Endothelial cell of umbilical vein (primary cell): Measurements from ENCODE around the gene GOLGA3. TPM values are rescaled to one million over a fixed set of nuclear protein-coding genes. Genes with fewer than 3 reads are reported as not detected.

Source experiments
- BruUV-seq: library from RNA; stranded (reverse); fragments of 400-500 nt; replicated peaks from 2 replicates; lab custom pipeline; 2021; lab: Mats Ljungman, UMichigan
- CTCF ChIA-PET: fragments of 300-600, 350-600 bp; sonication (Branson Sonifier 250); formaldehyde crosslinking; loops from one replicate; lab custom pipeline; 2021; ENCODE audit warnings: antibody characterized with exemption, inconsistent platforms; lab: Charles Lee
- POLR2A ChIA-PET: fragments of 300-600, 350-600 bp; sonication (Branson Sonifier 250); formaldehyde crosslinking; loops from one replicate; lab custom pipeline; 2021; ENCODE audit warnings: antibody characterized with exemption, inconsistent platforms; lab: Charles Lee
- DNase-seq: peaks from one replicate; pipeline ENCODE4 v3.0.0-alpha.2; 2011; ENCODE audit warnings: low read depth, low spot score
- FAIRE-seq: peaks from 2 replicates; lab custom pipeline; 2011; peaks lifted over from hg19 to GRCh38; lab: Jason Lieb, UNC
- H2AFZ ChIP-seq: 2 replicates; pipeline ENCODE4 v1.6.0; 2012; ENCODE audit warnings: low read depth, low read length, control low read depth, inconsistent platforms
- H3K27ac ChIP-seq: 2 replicates; pipeline ENCODE4 v1.5.1; 2011; ENCODE audit warnings: low read depth, mild to moderate bottlenecking, control low read depth, low read length, moderate library complexity; ENCODE audit not compliant: insufficient read depth
- H3K27me3 ChIP-seq, 2 experiments: 2 replicates each; pipeline versions ENCODE4 v1.6.0 to v1.6.1; 2011; ENCODE audit warnings: low read length in 2 of 2, mixed read lengths in 1 of 2; ENCODE audit not compliant: control insufficient read depth in 2 of 2, insufficient read depth in 2 of 2
- H3K36me3 ChIP-seq, 2 experiments: 2 replicates in 1 of 2; 3 replicates in 1 of 2; pipeline ENCODE4 v1.5.1; 2011; ENCODE audit warnings: low read length in 2 of 2, mild to moderate bottlenecking in 1 of 2, moderate library complexity in 1 of 2; ENCODE audit not compliant: control insufficient read depth in 2 of 2, insufficient read depth in 2 of 2; ENCODE audit errors: extremely low read depth in 1 of 2
- H3K4me1 ChIP-seq: 3 replicates; pipeline ENCODE4 v1.5.1; 2011; ENCODE audit warnings: mild to moderate bottlenecking, low read length; ENCODE audit not compliant: control insufficient read depth, insufficient read depth; ENCODE audit errors: extremely low read depth
- H3K4me2 ChIP-seq: 2 replicates; pipeline ENCODE4 v1.6.1; 2011; ENCODE audit warnings: low read length, control low read depth, mixed read lengths; ENCODE audit not compliant: insufficient read depth
- H3K4me3 ChIP-seq, 3 experiments: fragments of 200-600 bp in 1 of 3; sonication (generic), shearing (Covaris generic) in 1 of 3; replicated peaks in 1 of 3; 2 replicates each; pipeline ENCODE4 v1.5.1; 2011 to 2016; ENCODE audit warnings: control low read depth in 3 of 3, low read length in 3 of 3, mild to moderate bottlenecking in 2 of 3, inconsistent platforms in 1 of 3, low read depth in 1 of 3, moderate library complexity in 1 of 3; ENCODE audit not compliant: insufficient read depth in 1 of 3
- H3K79me2 ChIP-seq: 2 replicates; pipeline ENCODE4 v1.6.0; 2012; ENCODE audit warnings: low read length, inconsistent platforms; ENCODE audit not compliant: control insufficient read depth, insufficient read depth
- H3K9ac ChIP-seq: replicated peaks from 2 replicates; pipeline ENCODE3; 2011; ENCODE audit warnings: low read length, control low read depth; ENCODE audit not compliant: insufficient read depth; ENCODE audit errors: extremely low read depth
- H3K9me1 ChIP-seq: replicated peaks from 3 replicates; pipeline ENCODE4 v1.6.0; 2011; ENCODE audit warnings: mild to moderate bottlenecking, low read length; ENCODE audit not compliant: control insufficient read depth, insufficient read depth; ENCODE audit errors: extremely low read depth
- H3K9me3 ChIP-seq: replicated peaks from 2 replicates; pipeline ENCODE4 v1.5.1; 2012; ENCODE audit warnings: low read length, inconsistent platforms; ENCODE audit not compliant: control insufficient read depth, insufficient read depth
- H4K20me1 ChIP-seq: replicated peaks from 2 replicates; pipeline ENCODE3; 2011; ENCODE audit warnings: mild to moderate bottlenecking, low read length; ENCODE audit not compliant: control insufficient read depth, insufficient read depth; ENCODE audit errors: extremely low read depth
- CTCF ChIP-seq, 2 donors: IDR thresholded peaks; 1 replicate in 1 of 2; 2 replicates in 1 of 2; pipeline ENCODE4 v1.5.1; 2011; ENCODE audit warnings: low read length in 2 of 2, mild to moderate bottlenecking in 2 of 2, moderate library complexity in 2 of 2, control low read depth in 1 of 2, inconsistent platforms in 1 of 2, low read depth in 1 of 2; ENCODE audit not compliant: insufficient read depth in 1 of 2; ENCODE audit errors: extremely low read depth in 1 of 2
- EZH2 ChIP-seq: IDR thresholded peaks from 2 replicates; pipeline ENCODE4 v1.6.1; 2012; ENCODE audit warnings: borderline replicate concordance, low read depth, mild to moderate bottlenecking, moderate library complexity, low read length, inconsistent platforms; ENCODE audit not compliant: severe bottlenecking
- FOS ChIP-seq: IDR thresholded peaks from 2 replicates; pipeline ENCODE4 v1.6.1; 2011; ENCODE audit warnings: mild to moderate bottlenecking, low read length, moderate library complexity, borderline replicate concordance; ENCODE audit not compliant: insufficient read depth
- GATA2 ChIP-seq: IDR thresholded peaks from 2 replicates; pipeline ENCODE4 v1.7.0; 2011; ENCODE audit warnings: low read depth, mild to moderate bottlenecking, moderate library complexity, mixed read lengths, low read length; ENCODE audit not compliant: insufficient read length, insufficient read depth
- JUN ChIP-seq: IDR thresholded peaks from 2 replicates; pipeline ENCODE4 v1.6.1; 2011; ENCODE audit warnings: borderline replicate concordance, low read depth; ENCODE audit not compliant: insufficient read length, insufficient read depth
- MAX ChIP-seq: IDR thresholded peaks from 2 replicates; pipeline ENCODE4 v1.6.1; 2011; ENCODE audit not compliant: insufficient read depth, insufficient read length
- MYC ChIP-seq: IDR thresholded peaks from one replicate; pipeline ENCODE4 v1.6.1; 2011; ENCODE audit warnings: mild to moderate bottlenecking, low read depth, low read length
- POLR2A ChIP-seq: IDR thresholded peaks from 2 replicates; pipeline ENCODE4 v1.6.1; 2012; ENCODE audit warnings: low read depth, mild to moderate bottlenecking, control low read depth, low read length
- POLR2AphosphoS5 ChIP-seq: IDR thresholded peaks from 2 replicates; pipeline ENCODE4 v1.6.1; 2012; ENCODE audit warnings: low read depth, mild to moderate bottlenecking, control low read depth, low read length, moderate library complexity; ENCODE audit not compliant: insufficient read depth
- dilution Hi-C: fragments of 300-500 bp; cut with MboI; formaldehyde crosslinking; loops from one replicate; pipeline ENCODE4 v1.15.0; 2019; ENCODE audit warnings: low sequenced_read_pairs; ENCODE audit not compliant: extremely low pct_ligation_motif_present
- intact Hi-C: fragments of 100-400 bp; cut with micrococcal nuclease; formaldehyde crosslinking; loops from one replicate; pipeline ENCODE4 v1.10.0; 2022
- polyA plus RNA-seq, 4 experiments: library from polyadenylated mRNA; depleted of rRNA in 3 of 4; stranded (reverse) in 3 of 4; unstranded in 1 of 4; fragments of >200 nt; gene quantifications; 2 replicates each; pipeline versions ENCODE4 v1.2.1 to v1.2.3, GENCODE V29; 2011 to 2012; ENCODE audit warnings: missing spikeins in 1 of 4
- total RNA-seq: library from RNA; stranded (reverse); gene quantifications from 2 replicates; pipeline ENCODE4 v1.2.3, GENCODE V29; 2021

Gene GOLGA3
- total and polyA plus RNA-seq, 2 donors (not counting 3 experiments of a cell fraction or from before 2014, with no cell fraction given) = 18.4 to 86.0 TPM

GRCh38 chr12:132724506-132725241, 104.0 kb downstream of the GOLGA3 start:
- peaks cover 3% of the 10 kb centered on the region for H3K79me2 ChIP-seq
- TF ChIP-seq MAX = no peak
- no peak for TF ChIP-seq EZH2
- no peak for TF ChIP-seq GATA2
- no peak for TF ChIP-seq FOS
- no peak for TF ChIP-seq MYC
- no peak for TF ChIP-seq POLR2AphosphoS5
- TF ChIP-seq POLR2A = no peak
- TF ChIP-seq CTCF (IDR thresholded peaks at IDR 0.05; ENCODE audit: extremely low read depth in 1 of 2, insufficient read depth in 1 of 2, low read depth in 1 of 2, low read length in 2 of 2) = no peak
- no peak for TF ChIP-seq JUN
- no peaks in the 10 kb centered on the region for H3K9me3 ChIP-seq
- BruUV-seq = no TSS peak
- no peak overlapping the region for H3K4me2 ChIP-seq
- H3K27ac ChIP-seq = no peak overlapping the region
- no peaks in the 10 kb centered on the region for H4K20me1 ChIP-seq
- peaks cover 25 to 45% of the 10 kb centered on the region in 2 experiments for H3K36me3 ChIP-seq
- H3K4me3 ChIP-seq = no peak overlapping the region
- H2AFZ ChIP-seq = no peak overlapping the region
- DNase-seq = no peak
- no peak overlapping the region for H3K9ac ChIP-seq
- no peaks in the 10 kb centered on the region for H3K27me3 ChIP-seq
- POLR2A ChIA-PET = no interaction called here
- H3K4me1 ChIP-seq = no peaks in the 10 kb centered on the region
- CTCF ChIA-PET = no interaction called here
- H3K9me1 ChIP-seq = no peaks in the 10 kb centered on the region
- intact Hi-C loops (no loop called here), dilution Hi-C loops (no loop called here)
- no peak for FAIRE-seq
